Activated naive CD8-positive, alpha-beta T cell treated with anti-CD3 and anti-CD28 coated beads, Interleukin-2, amount 50 U/mL, for 24 hours (primary cell): Measurements from ENCODE around the gene IRAK1.
"Not testable (repeated sequence)": the region's sequence is repeated elsewhere in the genome, so short reads cannot be mapped to it uniquely, and the experiment has no call there.

Experiments
- ATAC-seq: fragments of 150-1000 bp; cut with Tn5 transposase; one replicate; pipeline ENCODE4 v1.10.0; 2021
- DNase-seq: peaks from one replicate; pipeline ENCODE4 v3.0.0; 2021
- H3K27ac Mint-ChIP-seq: one replicate; pipeline ENCODE4 v1.8.0; 2021; ENCODE audit warnings: mild to moderate bottlenecking, mixed read lengths
- H3K27me3 Mint-ChIP-seq: one replicate; pipeline ENCODE4 v1.8.0; 2021; ENCODE audit warnings: mixed read lengths
- H3K36me3 Mint-ChIP-seq: one replicate; pipeline ENCODE4 v1.8.0; 2021; ENCODE audit warnings: low read depth, mixed read lengths
- H3K4me1 Mint-ChIP-seq: one replicate; pipeline ENCODE4 v1.8.0; 2021; ENCODE audit warnings: mixed read lengths
- H3K4me3 Mint-ChIP-seq: one replicate; pipeline ENCODE4 v1.8.0; 2021; ENCODE audit warnings: mild to moderate bottlenecking, moderate library complexity, mixed read lengths
- H3K9me3 Mint-ChIP-seq: one replicate; pipeline ENCODE4 v1.8.0; 2021; ENCODE audit warnings: mixed read lengths

The IRAK1 gene

DNA sequence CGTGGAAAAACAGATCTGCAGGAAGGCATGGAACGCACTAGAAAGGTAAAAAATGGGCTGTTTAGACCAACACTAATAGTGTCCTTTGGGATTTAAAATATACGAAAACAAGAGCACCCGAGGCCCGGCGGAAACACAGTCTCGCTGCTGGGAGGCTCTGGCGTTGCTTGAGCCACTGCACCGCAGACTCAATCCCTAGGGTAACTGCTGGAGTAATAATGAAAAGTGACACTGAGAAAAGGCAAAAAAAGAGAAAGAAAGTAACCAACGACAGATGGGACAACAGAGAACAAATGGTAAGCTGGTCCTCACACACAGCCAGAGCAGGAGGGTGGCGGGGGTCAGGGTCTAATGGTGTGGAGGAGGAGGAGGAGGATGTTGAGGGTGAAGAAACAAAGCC, 15.4 kb downstream of the IRAK1 start:
- H3K4me3 Mint-ChIP-seq, result no peak overlapping the region
- peaks cover 28% of the 10 kb centered on the region for H3K4me1 Mint-ChIP-seq
- ATAC-seq (no peak), DNase-seq (no peak)
- peaks cover 16% of the 10 kb centered on the region for H3K36me3 Mint-ChIP-seq
- no peaks in the 10 kb centered on the region for H3K27me3 Mint-ChIP-seq
- H3K9me3 Mint-ChIP-seq, result no peaks in the 10 kb centered on the region
- H3K27ac Mint-ChIP-seq, result no peak overlapping the region

DNA sequence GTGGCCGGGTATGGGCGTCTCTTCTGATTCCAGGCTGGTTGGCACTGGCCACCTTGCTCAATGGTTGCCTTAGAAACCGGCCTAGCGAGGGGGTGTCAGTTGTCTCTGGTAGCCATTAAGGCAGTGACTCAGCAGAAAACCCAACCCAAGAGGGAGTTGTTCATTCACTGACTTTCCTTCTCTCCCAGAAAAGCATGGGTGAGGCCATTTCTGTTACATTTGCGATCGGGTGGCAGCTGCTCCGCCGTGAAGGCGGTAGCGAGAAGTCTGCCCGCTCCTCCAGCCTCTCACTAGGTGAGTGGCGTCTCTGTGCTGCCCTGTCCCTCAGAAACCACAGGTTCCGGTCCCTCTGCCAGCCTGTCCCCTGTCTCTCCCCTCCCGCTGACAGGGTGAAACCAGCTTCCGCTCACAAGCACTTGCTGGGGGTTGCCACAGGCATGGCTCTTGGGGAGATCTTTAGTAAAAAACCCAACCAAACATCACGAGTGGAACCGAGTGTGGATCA, 17.4 kb downstream of the IRAK1 start:
- H3K9me3 Mint-ChIP-seq, result no peaks in the 10 kb centered on the region
- peaks cover 16% of the 10 kb centered on the region for H3K4me1 Mint-ChIP-seq
- peaks cover 8% of the 10 kb centered on the region for H3K36me3 Mint-ChIP-seq
- peak overlapping the region; percentile 50 for H3K4me3 Mint-ChIP-seq
- peak; percentile 86 for ATAC-seq
- H3K27me3 Mint-ChIP-seq, result no peaks in the 10 kb centered on the region
- H3K27ac Mint-ChIP-seq, result peak overlapping the region; percentile 86
- DNase-seq, result peak; percentile 50

DNA sequence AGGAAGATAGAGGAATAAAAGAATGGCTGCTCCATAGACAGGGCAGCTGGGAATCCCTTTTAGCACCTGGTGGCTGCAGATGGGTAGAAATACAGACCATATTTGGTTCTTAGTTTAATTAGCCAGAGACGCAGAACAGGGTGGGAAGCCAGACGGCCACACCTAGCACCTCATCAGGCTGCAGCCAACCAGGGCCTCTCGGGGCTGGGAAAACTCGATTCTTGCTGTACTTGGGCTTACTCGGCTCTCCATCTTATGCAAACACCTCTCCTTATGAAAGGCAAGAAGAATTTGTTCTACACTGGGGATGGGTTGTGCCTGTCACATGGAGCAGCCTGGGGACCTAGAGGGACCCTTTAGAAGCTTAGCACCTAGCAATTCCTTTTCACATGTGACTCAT, 19.7 kb downstream of the IRAK1 start:
- no peak overlapping the region for H3K27ac Mint-ChIP-seq
- peaks cover 2% of the 10 kb centered on the region for H3K36me3 Mint-ChIP-seq
- peaks cover 16% of the 10 kb centered on the region for H3K4me1 Mint-ChIP-seq
- DNase-seq (no peak), ATAC-seq (no peak)
- H3K9me3 Mint-ChIP-seq, result no peaks in the 10 kb centered on the region
- H3K4me3 Mint-ChIP-seq, result no peak overlapping the region
- no peaks in the 10 kb centered on the region for H3K27me3 Mint-ChIP-seq

DNA sequence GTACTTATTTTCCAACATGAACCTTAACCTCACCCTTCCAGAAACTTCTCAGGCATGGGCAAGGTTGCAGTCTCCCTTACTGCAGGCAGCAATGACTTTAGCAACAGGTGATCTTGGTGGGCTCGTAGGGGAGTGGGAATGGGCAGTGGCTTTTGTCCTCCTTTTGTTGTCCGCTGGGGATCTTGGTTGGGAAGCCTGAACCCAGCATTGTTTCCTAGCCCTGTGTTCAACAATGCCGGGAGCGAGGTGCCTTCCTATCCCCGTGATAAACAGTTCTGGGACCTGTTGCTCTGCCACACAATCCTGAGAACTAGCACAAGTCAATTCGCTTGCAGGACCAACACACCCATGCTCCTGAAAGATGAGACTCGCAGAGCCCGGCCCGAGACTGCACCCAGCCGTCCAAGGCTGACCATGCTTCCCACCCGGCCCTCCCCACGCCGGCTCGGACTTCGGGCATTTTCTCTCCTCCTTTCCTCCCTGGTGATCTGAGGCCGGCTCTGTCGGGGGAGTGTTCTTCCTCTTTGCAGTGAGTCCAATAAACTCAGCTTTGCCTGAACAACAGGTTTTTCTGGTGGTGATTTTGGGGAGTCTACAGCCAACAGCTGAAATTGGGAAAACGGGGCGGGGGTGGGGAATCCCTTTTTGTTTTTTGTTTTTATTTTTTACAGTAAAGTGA, 20.2 kb downstream of the IRAK1 start:
- Mint-ChIP-seq H3K4me1 (peaks cover 16% of the 10 kb centered on the region), H3K27ac (no peak overlapping the region), H3K27me3 (no peaks in the 10 kb centered on the region), H3K9me3 (no peaks in the 10 kb centered on the region), H3K36me3 (peaks cover 2% of the 10 kb centered on the region), H3K4me3 (no peak overlapping the region)
- ATAC-seq (no peak), DNase-seq (no peak)

DNA sequence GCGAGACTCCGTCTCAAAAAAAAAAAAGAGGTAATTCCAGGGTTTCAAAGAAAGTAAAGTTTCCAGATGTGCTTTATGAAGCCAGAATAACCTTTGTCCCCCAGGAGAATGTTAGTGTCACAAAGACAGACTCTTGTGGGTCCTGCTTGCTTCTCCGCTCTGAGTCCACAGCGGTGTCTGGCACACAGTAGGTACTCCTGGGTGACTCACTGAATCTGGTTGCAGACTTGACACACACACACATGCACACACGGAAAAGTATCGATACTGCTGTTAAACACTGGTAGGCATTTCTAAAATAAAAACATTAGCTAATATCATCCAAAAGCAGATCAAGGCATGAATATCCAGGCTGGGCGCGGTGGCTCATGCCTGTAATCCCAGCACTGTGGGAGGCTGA, 24.2 kb downstream of the IRAK1 start:
- Mint-ChIP-seq H3K4me1 (peaks cover 7% of the 10 kb centered on the region), H3K36me3 (no peaks in the 10 kb centered on the region), H3K27ac (no peak overlapping the region), H3K27me3 (no peaks in the 10 kb centered on the region), H3K4me3 (no peak overlapping the region), H3K9me3 (no peaks in the 10 kb centered on the region)
- ATAC-seq (no peak), DNase-seq (no peak)

DNA sequence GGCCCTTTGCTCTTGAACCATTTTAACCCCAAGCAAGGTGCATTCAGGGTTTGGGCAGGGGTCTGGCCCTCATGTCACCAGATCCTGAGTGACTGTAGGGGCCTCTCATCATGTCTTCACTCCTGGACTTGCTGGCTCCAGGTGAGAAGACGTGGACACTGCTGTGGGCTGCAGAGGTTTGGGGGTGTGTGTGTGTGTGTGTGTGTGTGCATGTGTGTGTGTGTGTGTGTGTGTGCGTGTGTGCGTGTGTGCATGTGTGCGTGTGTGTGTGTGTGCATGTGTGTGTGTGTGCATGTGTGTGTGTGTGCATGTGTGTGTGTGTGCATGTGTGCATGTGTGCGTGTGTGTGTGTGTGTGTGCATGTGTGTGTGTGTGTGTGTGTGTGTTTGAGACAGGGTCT, 25.3 kb downstream of the IRAK1 start:
- H3K4me1 Mint-ChIP-seq, result peaks cover 16% of the 10 kb centered on the region
- not testable (repeated sequence) for H3K9me3 Mint-ChIP-seq, H3K27ac Mint-ChIP-seq, H3K27me3 Mint-ChIP-seq, DNase-seq, H3K36me3 Mint-ChIP-seq, H3K4me3 Mint-ChIP-seq, ATAC-seq

DNA sequence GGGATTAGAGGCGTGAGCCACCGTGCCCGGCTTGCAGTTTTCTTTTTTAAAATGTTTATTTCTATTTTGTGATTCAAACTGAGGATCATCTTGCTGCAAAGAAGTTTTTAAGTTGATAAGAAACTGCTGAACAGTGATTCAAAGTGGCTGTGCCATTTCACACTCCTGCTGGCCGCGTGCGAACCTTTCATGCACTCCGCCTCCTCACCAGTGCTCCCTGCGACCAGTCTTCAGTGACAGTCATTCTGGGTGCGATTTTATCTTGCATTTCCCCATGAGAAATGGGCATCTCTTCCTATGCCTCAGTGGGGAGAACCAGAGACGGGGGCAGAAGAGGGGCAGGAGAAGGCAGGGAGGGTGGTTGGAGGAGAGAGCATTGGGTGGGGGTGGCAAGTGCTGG, 25.7 kb downstream of the IRAK1 start:
- Mint-ChIP-seq H3K4me3 (no peak overlapping the region), H3K4me1 (peaks cover 18% of the 10 kb centered on the region), H3K27ac (no peak overlapping the region), H3K27me3 (no peaks in the 10 kb centered on the region), H3K9me3 (no peaks in the 10 kb centered on the region), H3K36me3 (no peaks in the 10 kb centered on the region)
- no peak for ATAC-seq
- no peak for DNase-seq

DNA sequence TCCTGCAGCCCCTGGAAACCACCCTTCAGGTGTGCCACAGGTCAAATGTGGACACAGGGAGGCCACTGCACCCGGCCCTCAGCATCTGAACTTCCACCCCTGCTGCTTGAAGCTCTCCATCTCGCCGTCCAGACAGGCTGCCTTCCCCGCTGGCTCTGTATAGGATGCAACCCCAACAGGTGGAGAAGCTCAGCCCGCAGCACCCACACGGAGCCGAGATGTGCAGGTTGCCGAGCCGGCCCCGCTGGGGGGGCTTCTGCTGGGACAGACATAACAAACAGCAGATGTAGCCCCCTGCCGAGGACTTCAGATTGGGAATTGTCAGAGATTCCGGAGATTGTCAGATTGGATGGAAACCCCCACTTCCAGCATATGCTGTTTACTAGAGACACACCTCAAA, 26.6 kb downstream of the IRAK1 start:
- Mint-ChIP-seq H3K27me3 (no peaks in the 10 kb centered on the region), H3K36me3 (no peaks in the 10 kb centered on the region), H3K27ac (no peak overlapping the region), H3K9me3 (no peaks in the 10 kb centered on the region), H3K4me3 (no peak overlapping the region), H3K4me1 (peaks cover 18% of the 10 kb centered on the region)
- no peak for ATAC-seq
- DNase-seq, result no peak

DNA sequence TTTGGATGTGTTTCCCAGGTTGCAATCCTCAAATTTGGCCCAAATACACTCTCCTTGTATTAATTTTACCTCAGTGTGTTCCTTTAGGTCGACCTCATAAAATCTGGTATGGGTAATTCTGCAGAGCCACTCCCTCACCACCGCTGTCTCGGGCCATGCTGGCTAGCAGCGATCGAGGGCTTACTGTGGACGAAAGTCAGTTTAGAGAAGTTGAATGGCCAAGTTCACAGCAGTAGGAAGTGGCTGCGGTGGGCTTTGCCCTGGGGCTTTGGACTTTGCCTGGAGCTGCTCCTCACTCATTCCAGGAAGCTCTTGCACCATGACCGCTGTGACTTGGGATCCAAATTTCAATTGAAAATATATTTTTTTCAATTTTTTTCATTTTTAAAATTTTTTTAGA, 27.5 kb downstream of the IRAK1 start:
- DNase-seq (no peak), ATAC-seq (no peak)
- H3K27me3 Mint-ChIP-seq, result no peaks in the 10 kb centered on the region
- H3K9me3 Mint-ChIP-seq, result no peaks in the 10 kb centered on the region
- H3K36me3 Mint-ChIP-seq, result no peaks in the 10 kb centered on the region
- no peak overlapping the region for H3K27ac Mint-ChIP-seq
- H3K4me3 Mint-ChIP-seq, result no peak overlapping the region
- peaks cover 18% of the 10 kb centered on the region for H3K4me1 Mint-ChIP-seq

DNA sequence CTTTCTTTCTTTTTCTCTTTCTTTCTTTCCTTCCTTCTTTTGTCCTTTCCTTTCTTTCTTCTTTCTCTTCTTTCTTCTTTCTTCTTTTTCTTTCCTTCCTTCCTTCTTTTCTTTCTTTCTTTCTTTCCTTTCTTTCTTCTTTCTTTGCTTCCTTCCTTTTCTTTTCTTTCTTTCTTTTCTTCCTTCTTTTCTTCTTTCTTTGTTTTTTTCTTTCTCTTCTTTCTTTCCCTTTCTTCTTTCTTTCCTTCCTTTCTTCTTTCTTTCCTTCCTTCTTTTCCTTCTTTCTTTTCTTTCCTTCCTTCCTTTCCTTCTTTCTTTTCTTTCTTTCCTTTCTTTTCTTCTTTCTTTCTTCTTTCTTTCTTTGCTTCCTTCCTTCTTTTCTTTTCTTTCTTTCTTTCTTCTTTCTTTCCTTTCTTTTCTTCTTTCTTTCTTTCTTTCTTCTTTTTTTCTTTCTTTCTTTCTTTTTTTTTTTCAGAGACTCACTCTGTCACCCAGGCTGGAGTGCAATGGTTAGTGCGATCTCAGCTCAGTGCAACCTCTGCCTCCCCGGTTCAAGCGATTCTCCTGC, 28.6 kb downstream of the IRAK1 start:
- no peak overlapping the region for H3K4me3 Mint-ChIP-seq

DNA sequence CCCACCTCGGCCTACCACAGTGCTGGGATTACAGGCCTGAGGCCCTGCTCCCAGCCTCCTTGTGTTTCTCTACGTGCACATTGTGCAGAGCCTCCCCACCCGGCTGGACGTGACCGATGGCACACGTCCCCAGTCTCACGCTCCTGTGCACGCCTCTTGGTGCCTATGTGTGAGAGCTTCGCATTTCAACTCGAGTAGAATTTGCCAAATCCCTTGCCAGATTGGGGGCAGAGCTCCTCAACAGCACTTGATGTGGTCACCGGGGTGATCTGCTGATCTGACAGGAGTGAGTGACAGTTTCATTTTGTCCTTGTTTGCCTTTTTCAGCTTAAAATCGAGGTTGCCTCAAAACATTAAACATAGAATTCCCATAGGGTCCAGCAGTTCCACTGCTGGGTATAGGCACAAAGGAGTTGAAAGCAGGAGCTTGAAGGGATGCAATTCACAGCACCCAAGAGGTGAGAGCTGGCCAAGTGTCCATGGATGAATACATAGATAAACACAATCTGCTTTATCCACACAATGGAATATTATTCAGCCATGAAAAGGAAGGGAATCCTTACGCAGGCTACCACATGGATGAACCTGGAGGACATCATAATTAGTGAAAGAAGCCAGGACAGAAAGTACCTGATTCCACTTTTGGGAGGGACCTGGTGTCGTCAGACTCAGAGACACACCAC, 29.6 kb downstream of the IRAK1 start:
- ATAC-seq, result peak; percentile 41
- Mint-ChIP-seq H3K4me3 (peak overlapping the region; percentile 22), H3K9me3 (no peaks in the 10 kb centered on the region), H3K4me1 (peaks cover 26% of the 10 kb centered on the region), H3K27ac (peak overlapping the region; percentile 66), H3K27me3 (no peaks in the 10 kb centered on the region), H3K36me3 (no peaks in the 10 kb centered on the region)
- peak; percentile 31 for DNase-seq

More for the DNA sequence above, 28.6 kb downstream of the IRAK1 start:
- no peak for ATAC-seq
- H3K27ac Mint-ChIP-seq, result no peak overlapping the region
- DNase-seq, result no peak
- no peaks in the 10 kb centered on the region for H3K27me3 Mint-ChIP-seq
- H3K9me3 Mint-ChIP-seq, result no peaks in the 10 kb centered on the region
- no peaks in the 10 kb centered on the region for H3K36me3 Mint-ChIP-seq
- H3K4me1 Mint-ChIP-seq, result peaks cover 21% of the 10 kb centered on the region

DNA sequence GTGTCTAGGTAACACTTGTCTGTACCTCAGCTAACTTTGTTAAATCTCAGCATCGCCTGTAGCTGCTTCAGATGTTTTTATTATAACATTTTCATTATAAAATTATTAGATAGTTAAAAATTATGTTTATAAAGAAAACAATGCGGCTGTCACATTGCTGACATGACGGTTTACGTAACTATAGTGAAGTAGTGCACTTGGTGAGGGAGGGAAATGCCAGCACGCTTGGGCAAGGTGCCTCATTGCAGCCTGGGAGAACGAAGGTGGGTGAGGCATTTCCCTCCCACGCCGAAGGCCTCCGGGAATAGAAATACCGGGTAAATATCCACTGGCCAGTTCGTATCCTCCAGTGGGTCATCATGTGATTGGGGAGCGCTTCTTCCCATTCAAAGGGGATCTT, 31.2 kb downstream of the IRAK1 start:
- Mint-ChIP-seq H3K4me3 (no peak overlapping the region), H3K9me3 (no peaks in the 10 kb centered on the region), H3K27ac (no peak overlapping the region), H3K4me1 (peaks cover 41% of the 10 kb centered on the region), H3K27me3 (no peaks in the 10 kb centered on the region), H3K36me3 (no peaks in the 10 kb centered on the region)
- no peak for ATAC-seq
- DNase-seq, result no peak

DNA sequence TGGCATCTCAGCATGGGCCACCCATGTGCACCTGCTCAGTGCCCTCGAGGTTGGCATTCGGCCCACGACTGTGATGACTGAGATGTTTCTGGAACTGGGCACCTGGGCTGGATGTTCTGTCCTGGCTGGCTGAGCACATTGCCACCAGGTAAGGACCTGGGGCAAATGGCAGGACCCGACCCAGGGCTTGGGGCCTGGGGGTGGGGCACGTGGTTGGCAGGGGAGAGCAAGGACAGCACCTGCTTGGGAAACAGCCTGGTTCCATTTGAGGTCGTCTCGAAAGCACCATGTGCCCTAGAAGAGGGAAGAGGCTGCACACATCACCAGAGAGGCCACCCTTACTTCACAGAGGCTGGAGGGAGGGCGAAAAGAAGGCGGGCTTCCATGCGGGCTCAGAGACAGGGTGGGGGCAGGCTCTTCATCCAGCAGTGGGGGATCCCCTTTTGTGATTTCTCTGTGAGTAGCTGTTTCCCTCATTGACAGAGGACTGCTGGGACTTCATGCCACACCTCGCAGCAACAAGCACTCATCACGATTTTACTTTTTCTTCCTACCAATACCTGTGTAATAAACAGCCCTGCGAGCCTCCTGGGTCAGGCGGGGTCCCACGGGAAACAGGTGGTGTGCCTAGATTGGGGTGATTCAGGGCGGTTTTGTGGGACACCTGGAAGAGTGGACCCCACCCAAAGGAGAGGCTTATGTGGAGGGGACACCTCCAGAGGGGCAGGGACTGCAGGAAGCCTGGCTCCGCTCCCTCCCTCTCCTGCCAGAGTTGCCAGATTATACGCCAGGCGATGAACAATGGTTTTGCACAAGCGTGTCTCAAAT, 35.1 kb downstream of the IRAK1 start:
- H3K4me1 Mint-ChIP-seq, result peaks cover 59% of the 10 kb centered on the region
- no peaks in the 10 kb centered on the region for H3K27me3 Mint-ChIP-seq
- peak; percentile 61 for DNase-seq
- peak overlapping the region; percentile 93 for H3K27ac Mint-ChIP-seq
- no peaks in the 10 kb centered on the region for H3K9me3 Mint-ChIP-seq
- H3K4me3 Mint-ChIP-seq, result peak overlapping the region; percentile 78
- peak; percentile 68 for ATAC-seq
- no peaks in the 10 kb centered on the region for H3K36me3 Mint-ChIP-seq

DNA sequence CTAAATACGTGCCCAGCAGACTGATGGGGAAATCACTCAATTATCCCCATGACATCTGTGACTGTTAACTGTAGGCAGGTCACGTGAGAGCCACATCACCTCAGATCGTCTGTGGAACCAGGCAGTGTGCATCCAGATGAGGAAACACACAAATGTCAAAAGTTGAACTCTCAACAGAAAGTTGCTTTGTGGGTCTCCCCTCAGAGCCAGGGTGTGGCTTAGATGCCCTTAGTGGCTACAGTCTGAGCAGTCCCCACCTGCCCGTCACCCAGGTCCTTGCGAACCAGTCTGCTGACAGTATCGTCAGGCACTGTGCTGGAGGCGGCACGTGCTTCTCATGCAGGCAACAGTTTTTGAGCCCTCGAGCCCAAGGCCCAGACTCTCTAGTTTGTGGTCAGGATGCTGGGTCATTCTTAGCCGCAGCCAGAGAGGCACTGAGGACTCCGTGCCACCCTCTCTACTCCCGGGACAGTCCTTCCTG, 36.3 kb downstream of the IRAK1 start:
- Mint-ChIP-seq H3K4me3 (no peak overlapping the region), H3K27me3 (no peaks in the 10 kb centered on the region), H3K9me3 (no peaks in the 10 kb centered on the region), H3K27ac (peak overlapping the region; percentile 75), H3K4me1 (peaks cover 56% of the 10 kb centered on the region), H3K36me3 (no peaks in the 10 kb centered on the region)
- DNase-seq (peak; percentile 39), ATAC-seq (peak; percentile 31)
